Stimulated activated CD8-positive, alpha-beta memory T cell treated with anti-CD3 and anti-CD28 coated beads, Interleukin-2, amount 100 ng/mL, for 48 hours (primary cell): ENCODE measurements around the gene BCL7B.
"Not testable (repeated sequence)": the region's sequence is repeated elsewhere in the genome, so short reads cannot be mapped to it uniquely, and the experiment has no call there.

Experiments
- DNase-seq, 2 donors: peaks; one replicate each; pipeline ENCODE4 v3.0.0-alpha.2; 2020; ENCODE audit warnings: low read depth in 2 of 2

BCL7B gene

GRCh38 chr7:73557397-73558257 lies at the start of gene BCL7B:
Gene BCL7B, minus strand, starts transcription at chr7:73557690. Its CDS starts 112 bp downstream, at chr7:73557578.
- peak; percentile 65 to 73 for DNase-seq

DNA sequence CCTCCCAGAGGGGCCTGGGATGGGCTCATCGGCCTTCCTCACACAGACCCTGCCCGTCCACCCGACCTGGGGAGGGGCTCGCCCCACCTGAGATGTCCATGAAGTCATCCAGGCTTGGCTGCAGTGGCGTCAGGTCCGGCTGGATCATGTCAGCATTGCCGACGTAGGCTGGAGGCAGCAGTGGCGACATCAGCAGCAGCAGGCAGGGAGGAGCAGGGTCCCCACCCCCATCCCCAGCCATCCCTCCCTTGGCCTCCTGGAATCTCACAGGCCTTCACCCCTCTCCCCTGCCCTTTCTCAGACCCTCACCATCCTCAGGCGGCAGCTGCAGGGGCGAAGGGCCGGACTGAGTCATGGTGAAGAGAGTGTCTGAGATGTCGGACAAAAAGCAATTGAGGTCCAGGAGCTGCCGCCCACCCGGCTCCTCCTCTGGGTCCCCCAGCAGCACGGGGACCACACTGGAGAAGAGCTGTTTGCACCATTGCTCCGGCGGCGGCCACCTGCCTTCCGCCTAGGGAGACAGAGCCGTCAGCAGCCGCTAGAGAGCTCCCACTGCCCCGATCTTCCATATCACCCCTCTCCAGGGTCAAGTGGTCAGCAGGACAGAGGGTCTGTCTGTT lies 48.2 kb upstream of the BCL7B start:
- DNase-seq, result no peak

DNA sequence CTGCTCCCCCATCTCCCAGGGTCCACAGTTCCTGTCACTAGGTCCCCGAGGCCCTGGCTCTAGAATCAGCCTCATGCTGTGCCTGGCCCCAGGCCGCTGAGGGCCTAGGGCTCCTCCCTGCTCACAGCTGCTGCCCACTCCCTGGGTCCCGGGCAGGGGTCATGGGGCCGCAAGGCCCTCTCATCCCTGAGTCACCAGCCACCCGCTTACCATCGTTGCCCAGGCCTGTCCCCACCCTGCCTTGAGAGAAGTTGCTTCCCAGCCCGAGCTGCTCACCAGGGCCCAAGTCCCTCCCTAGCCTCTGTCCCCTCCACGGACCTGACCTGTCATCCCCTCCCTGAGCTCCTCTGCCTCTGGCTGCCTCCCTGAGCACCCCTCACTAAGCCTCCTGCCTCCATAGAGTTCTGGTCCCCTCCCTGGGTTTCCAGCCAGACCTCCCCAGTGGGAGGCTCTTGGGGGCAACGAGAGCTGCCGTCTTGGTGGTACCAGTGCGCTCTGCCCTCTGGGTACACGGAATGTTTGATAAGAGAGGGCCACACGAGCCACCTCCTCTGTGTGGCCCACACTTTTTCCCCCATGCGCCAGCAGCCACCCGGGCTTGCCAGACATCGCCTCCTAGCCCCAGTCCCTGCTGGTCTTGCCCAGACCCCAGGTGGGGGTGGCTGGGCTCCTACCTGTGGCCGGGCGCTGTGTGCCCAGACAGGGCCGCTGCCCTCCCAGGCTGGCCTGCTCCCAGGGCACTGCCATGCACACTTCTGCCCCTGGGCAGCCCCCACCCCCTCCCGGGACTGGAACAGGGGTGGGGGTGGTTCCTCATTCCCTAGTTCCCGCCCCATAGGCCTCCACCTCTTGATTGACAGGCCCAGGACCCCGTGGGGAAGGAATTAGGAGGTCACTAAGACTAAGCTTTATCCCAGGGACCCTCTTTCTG lies 45.5 kb upstream of the BCL7B start:
- no peak for DNase-seq

DNA sequence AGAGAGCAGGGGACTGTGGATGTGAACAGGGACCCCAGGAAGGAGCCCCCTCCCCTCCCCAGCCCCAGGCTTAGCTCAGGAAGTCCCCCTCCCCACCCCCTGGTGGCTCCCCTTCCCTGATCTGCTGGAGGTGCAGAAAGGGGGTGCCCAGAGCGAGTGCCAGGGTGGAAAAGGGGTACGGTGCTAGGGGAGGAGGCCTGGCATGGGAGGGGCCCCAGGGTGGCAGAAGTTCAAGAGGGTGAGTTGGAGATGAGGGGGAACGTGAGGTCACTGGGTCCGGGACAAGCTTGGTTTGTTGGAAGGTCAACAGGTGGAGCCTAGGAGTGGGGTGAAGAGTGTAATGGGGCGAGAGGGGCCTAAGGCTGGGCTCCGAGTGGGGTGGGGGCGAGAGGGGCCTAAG lies 42.4 kb upstream of the BCL7B start:
- no peak for DNase-seq

DNA sequence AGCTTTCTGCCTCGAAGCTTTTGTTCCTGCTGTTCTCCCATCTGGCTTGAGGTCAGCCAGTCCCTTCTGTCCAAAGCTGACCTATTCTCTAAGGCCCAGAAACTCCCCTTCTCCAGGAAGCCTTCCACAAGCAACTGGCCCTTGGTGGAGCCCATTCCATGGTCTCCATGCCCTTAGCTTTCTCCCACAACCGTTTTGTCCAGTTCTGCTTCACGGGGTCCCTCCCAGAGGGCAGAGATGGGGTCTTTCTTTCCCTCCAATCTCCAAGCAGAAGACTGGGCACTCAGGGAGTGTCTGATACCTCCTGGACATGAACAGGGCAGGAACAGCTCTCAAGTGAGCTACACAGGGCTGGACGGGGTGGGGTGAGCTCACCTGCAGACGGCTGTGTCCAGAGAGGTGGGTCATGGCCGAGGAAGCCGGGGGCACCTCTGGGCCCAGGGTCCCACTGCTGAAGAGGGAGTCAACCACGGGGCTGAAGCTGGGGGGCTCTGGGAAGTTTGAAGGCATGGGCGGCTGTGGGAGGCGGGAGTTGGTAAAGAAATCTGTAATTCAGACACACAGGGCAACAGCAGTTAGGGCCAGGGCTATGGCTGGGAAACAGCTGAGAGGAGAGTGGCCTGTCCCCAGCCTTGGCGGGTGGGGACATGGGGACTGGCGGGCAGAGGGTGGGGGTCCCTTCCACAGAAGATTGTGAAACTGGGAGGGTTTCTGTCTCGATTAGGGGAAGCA lies 41.8 kb upstream of the BCL7B start:
- no peak for DNase-seq

- DNase-seq, result no peak
These were observed 40.7 kb upstream of the BCL7B start for GRCh38 chr7:73597978-73598782.

DNA sequence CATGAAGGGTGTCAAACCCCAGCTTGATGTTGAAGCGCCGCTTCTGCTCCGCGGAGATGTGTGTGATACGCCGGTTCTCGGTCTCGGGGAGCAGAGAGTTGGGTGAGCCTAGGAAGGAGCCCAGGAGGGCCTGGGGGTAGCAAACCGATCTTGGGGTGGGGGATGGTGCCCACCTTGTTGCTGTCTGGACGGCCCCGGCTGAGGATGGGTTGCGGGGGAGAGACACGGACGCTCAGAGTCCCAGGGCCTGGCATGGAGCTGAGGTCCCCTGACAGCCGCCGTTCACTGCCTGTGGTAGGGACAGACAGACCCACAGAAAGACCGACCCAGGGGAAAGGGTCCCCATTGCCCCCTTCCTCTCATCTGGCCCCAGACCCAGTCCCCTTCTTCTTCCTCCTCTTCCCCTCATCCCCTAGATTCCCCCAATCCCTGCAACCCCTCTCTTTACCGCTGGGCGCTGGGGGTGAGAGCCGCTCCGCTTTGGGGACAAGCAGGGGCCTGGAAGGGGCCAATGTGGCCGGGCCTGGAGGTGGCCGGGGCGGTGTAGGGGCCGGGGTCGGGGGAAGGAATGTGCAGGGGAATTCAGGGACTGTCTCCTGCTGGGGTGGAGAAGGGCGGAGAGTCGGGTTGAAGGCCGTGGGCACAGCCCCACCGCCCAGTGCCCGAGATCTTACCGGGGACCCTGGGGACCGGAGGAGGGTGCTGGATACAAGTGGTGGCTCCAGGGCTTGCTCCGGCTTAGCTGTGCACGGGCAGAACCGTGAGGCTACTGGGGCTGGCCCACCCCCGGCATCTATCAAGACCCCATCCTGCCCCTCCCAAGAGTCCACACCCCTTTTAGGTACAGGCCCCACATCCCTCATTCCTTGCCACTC lies 38.9 kb upstream of the BCL7B start:
- DNase-seq, result no peak

- no peak for DNase-seq
These were observed 37.9 kb upstream of the BCL7B start for GRCh38 chr7:73595358-73595757.

DNA sequence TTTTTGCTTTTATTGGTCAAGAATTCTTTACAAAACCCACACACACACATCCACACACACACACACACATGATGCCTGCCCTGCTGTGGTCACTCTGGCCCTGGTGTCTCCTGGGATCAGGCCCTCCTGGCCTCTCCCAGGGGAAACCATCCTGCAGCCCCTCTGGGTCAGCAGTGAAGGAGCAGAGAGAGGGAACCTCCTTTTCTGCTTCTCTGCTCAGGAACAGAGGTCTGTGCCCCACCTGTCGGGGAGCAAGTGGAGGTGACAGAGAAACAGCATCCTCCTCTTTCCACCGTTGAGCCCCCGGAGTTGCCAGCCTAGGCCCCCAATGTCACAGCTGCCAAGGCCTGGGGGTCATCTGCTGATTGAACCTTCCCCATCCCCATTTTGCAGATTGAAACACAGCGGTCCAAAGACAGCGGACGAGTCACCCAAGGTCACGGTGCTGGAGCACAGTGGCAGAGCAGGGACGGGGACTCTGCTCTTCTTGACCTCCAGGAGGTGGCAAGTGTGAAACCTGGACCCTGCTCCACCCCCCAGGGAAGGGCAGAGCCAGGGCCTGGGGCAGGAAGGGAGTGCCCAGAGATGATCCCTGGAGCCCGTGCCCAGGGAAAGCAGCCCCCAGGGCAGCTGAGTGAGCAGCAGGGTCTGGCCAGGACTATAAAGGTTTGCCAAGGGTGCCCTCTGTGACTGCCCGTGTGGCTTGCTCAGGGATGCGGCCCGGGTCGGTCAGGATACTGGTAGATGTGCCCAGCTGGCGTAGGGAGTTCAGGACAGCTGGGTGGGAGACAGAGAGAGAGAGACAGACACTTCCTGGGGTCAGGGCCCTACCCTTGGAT lies 35.9 kb upstream of the BCL7B start:
- no peak for DNase-seq

DNA sequence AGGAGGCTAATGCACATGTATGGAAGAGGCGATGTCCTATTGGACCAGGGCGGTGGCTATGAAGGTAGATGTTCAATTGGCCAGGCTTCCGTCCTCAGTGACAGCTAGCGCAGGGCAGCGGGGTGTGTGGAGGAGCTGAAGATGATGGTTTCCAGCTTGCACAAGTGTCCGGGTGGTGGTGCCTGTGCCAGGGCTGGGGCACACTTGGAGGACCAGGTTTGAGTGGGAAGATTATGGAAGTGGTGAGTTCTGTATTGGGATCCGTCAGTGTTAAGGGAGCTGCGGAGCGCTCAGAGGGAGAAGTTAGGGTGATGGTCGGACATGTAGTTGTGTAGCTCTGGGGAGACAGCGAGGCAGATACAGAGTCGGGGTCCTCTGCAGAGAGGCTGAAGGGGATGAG lies 29.4 kb upstream of the BCL7B start:
- DNase-seq, result no peak

GRCh38 chr7:73585196-73585595 lies 27.7 kb upstream of the BCL7B start:
- no peak for DNase-seq

DNA sequence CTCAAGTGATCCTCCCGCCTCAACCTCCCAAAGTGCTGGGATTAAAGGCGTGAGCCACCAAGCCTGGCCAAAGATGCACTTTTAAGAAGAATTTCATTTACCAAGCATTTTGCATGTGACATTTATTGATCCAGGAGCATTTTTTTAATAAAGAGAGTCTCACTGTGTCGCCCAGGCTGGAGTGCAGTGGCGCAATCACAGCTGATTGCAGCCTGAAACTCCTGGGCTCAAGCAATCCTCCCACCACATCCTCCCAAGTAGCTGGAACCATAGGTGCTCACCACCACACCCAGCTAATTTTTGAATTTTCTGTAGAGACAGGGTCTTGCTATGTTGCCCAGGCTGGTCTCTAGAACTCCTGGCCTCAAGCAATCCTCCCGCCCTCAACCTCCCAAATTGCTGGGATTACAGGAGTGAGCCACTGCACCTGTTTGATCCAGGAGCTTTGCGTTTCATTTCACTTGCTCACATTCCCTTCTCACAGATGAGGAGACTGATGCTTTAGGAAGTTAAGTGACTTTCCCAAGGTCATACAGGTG lies 25.2 kb upstream of the BCL7B start:
- no peak for DNase-seq

DNA sequence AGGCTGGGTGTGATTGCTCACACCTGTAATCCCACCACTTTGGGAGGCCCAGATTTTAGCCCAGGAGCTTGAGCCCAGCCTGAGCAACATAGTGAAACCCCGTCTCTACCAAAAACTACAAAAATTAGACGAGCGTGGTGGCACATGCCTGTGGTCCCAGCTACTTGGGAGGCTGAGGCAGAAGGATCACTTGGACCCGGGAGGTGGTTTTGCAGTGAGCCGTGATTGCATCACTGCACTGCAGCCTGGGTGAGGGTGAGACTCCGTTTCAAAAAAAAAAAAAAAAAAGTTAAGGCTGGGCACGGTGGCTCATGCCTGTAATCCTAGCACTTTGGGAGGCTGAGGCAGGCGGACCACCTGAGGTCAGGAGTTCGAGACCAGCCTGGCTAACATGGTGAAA lies 23.5 kb upstream of the BCL7B start:
- not testable (repeated sequence) for DNase-seq

- peak; percentile 99 for DNase-seq
These were observed 21.0 kb upstream of the BCL7B start, which contains the start of gene TBL2 for GRCh38 chr7:73578342-73579128. Gene TBL2, minus strand, starts transcription at chr7:73578579. Its CDS starts 30 bp downstream, at chr7:73578549.

- DNase-seq, result no peak
These were observed 20.3 kb upstream of the BCL7B start for GRCh38 chr7:73577627-73578341.

- DNase-seq, result no peak
These were observed 16.3 kb upstream of the BCL7B start for GRCh38 chr7:73573791-73574190.

DNA sequence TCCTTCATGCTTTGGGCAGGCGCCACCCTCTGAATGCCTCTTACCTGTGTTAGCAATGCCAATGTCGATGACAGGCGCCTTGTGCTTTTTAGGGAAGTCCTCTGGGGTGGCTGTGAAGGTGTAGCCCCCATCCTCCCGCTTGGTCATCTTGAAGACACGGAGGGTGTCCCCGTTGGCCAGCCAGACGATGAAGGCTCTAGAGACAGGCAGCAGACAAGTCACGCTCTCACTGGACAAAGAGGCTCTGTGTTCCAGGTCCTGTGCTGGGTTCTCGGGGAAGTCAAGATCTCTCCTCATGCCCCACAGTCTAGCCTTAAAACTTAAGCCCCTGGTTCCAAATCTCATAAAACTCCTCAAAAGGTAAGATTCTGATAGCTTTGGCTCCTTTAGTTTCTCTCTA lies 15.8 kb upstream of the BCL7B start:
- DNase-seq, result no peak
